GM20000 (cell line): Measurements from ENCODE around the gene WFS1.

Source experiments
- DNase-seq: peaks from one replicate; pipeline ENCODE4 v3.0.0; 2012; ENCODE audit warnings: low spot score
- TF ChIP-seq, protein P1 (sequence below): IDR thresholded peaks from 2 replicates; pipeline ENCODE4 v1.5.1; 2012; ENCODE audit warnings: mild to moderate bottlenecking, control low read depth; ENCODE audit errors: extremely low read depth, missing control alignments

Gene WFS1

GRCh38 chr4:6281436-6282313 lies 12.0 kb downstream of the WFS1 start:
- no peak for DNase-seq
- TF ChIP-seq, protein P1, sequence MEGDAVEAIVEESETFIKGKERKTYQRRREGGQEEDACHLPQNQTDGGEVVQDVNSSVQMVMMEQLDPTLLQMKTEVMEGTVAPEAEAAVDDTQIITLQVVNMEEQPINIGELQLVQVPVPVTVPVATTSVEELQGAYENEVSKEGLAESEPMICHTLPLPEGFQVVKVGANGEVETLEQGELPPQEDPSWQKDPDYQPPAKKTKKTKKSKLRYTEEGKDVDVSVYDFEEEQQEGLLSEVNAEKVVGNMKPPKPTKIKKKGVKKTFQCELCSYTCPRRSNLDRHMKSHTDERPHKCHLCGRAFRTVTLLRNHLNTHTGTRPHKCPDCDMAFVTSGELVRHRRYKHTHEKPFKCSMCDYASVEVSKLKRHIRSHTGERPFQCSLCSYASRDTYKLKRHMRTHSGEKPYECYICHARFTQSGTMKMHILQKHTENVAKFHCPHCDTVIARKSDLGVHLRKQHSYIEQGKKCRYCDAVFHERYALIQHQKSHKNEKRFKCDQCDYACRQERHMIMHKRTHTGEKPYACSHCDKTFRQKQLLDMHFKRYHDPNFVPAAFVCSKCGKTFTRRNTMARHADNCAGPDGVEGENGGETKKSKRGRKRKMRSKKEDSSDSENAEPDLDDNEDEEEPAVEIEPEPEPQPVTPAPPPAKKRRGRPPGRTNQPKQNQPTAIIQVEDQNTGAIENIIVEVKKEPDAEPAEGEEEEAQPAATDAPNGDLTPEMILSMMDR = no peak

DNA sequence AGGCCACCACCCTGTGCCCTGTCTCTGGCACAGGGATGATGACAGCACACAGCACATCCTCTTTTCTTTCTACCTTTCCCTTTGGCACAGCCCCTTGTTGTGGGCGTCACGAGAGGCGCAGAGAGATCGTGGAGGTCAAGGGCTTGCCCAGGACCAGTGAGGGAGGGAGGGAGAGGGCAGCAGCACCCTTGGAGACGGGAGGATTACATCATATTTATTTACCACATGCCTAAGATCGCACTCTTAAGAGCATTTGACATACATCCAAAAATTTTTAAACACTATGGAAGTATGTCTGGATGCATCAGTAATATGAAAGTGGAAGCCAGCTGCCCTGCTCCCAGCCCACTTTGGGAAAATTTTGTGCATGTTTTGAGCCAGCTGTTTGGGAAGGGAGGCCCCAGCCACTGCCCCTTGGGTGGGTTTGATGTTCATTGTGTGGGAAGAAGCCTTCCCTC lies 12.7 kb downstream of the WFS1 start:
- DNase-seq = no peak
- TF ChIP-seq, protein P1 = no peak

GRCh38 chr4:6283282-6283681 lies 13.6 kb downstream of the WFS1 start:
- no peak for DNase-seq
- TF ChIP-seq, protein P1 = no peak

- no peak for DNase-seq
- TF ChIP-seq, protein P1 = no peak
Measured at GRCh38 chr4:6287017-6287788, 17.6 kb downstream of the WFS1 start.

GRCh38 chr4:6288342-6288741 lies 18.7 kb downstream of the WFS1 start:
- TF ChIP-seq, protein P1 = no peak
- DNase-seq = no peak

- TF ChIP-seq, protein P1 = no peak
- DNase-seq = no peak
Measured at GRCh38 chr4:6288871-6289270, 19.2 kb downstream of the WFS1 start.

DNA sequence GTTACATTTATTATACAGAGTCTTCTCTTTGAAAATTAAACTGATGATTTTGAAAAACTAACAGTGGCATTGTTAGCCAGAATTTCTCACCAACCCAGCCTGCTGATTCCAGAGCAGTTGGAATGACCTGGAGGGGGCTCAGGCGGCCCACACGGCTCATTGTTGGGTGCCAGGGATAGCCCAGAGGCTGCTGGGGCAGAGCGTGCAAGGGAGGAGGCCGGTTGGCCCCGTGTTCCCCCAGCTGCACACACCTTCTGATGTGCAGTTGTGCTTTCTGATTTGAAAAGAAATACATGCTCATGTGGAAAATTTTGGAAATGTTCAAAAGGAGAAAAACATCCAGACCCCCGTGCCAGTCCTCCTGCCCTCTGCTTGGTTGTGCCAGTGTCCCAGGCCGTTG lies 20.6 kb downstream of the WFS1 start:
- TF ChIP-seq, protein P1 = no peak

More for the DNA sequence above, 20.6 kb downstream of the WFS1 start:
- no peak for DNase-seq
